H1 (cell line): Measurements from ENCODE around the gene FICD. TPM values are rescaled to one million over a fixed set of nuclear protein-coding genes. Genes with fewer than 3 reads are reported as not detected.
A peak's percentile ranks its signal among the peaks of the same experiment; 100 is the strongest.

Experiments used
- CTCF ChIA-PET: fragments of 300-600 bp; sonication (Branson Sonifier 250); formaldehyde crosslinking; loops from one replicate; lab custom pipeline; 2021; ENCODE audit not compliant: partially characterized antibody; lab: Charles Lee
- POLR2A ChIA-PET: fragments of 300-600 bp; sonication (Branson Sonifier 250); formaldehyde crosslinking; loops from one replicate; lab custom pipeline; 2021; ENCODE audit warnings: inconsistent platforms; ENCODE audit not compliant: partially characterized antibody; lab: Charles Lee
- DNase-seq, 2 experiments: peaks; one replicate each; pipeline versions ENCODE4 v3.0.0 to v3.0.0-alpha.2; 2010 to 2022; ENCODE audit warnings: low spot score in 2 of 2, low read depth in 1 of 2, mixed read lengths in 1 of 2
- FAIRE-seq: peaks from 2 replicates; lab custom pipeline; 2011; peaks lifted over from hg19 to GRCh38; lab: Jason Lieb, UNC
- H2AFZ ChIP-seq: 2 replicates; pipeline ENCODE4 v1.8.1; 2012; ENCODE audit warnings: low read length, inconsistent platforms
- H2AK5ac ChIP-seq: 2 replicates; pipeline ENCODE4 v1.6.1; 2013; ENCODE audit warnings: low read depth, low read length
- H2BK120ac ChIP-seq: replicated peaks from 2 replicates; pipeline ENCODE3; 2013; ENCODE audit warnings: low read depth, low read length, inconsistent platforms
- H2BK12ac ChIP-seq: 2 replicates; pipeline ENCODE4 v1.6.1; 2013; ENCODE audit warnings: low read depth, low read length
- H2BK15ac ChIP-seq: 2 replicates; pipeline ENCODE4 v1.6.1; 2013; ENCODE audit warnings: low read length
- H2BK20ac ChIP-seq: 2 replicates; pipeline ENCODE4 v1.6.1; 2013; ENCODE audit warnings: low read length
- H2BK5ac ChIP-seq: 2 replicates; pipeline ENCODE4 v1.6.1; 2013; ENCODE audit warnings: low read depth, low read length
- H3K14ac ChIP-seq: 2 replicates; pipeline ENCODE4 v1.6.1; 2013; ENCODE audit warnings: inconsistent platforms; ENCODE audit not compliant: insufficient read length
- H3K18ac ChIP-seq: 2 replicates; pipeline ENCODE4 v1.6.1; 2013; ENCODE audit warnings: low read length; ENCODE audit errors: extremely low read depth
- H3K23ac ChIP-seq: 2 replicates; pipeline ENCODE4 v1.6.1; 2013; ENCODE audit warnings: inconsistent platforms; ENCODE audit not compliant: insufficient read length
- H3K23me2 ChIP-seq: 2 replicates; pipeline ENCODE4 v1.6.1; 2013; ENCODE audit warnings: low read depth, low read length
- H3K27ac ChIP-seq: 2 replicates; pipeline ENCODE4 v1.6.1; 2011; ENCODE audit warnings: low read depth, low read length, inconsistent platforms
- H3K27me3 ChIP-seq, 4 experiments: replicated peaks in 1 of 4; 1 replicate in 1 of 4; 2 replicates in 3 of 4; pipeline versions ENCODE4 v1.6.1 to v1.8.1; 2011 to 2013; ENCODE audit warnings: low read length in 3 of 4, mild to moderate bottlenecking in 3 of 4, inconsistent platforms in 2 of 4, mixed read lengths in 2 of 4, moderate library complexity in 1 of 4; ENCODE audit not compliant: control insufficient read depth in 3 of 4, insufficient read depth in 3 of 4; ENCODE audit errors: extremely low read depth in 1 of 4
- H3K36me3 ChIP-seq, 4 experiments: 2 replicates each; pipeline versions ENCODE4 v1.6.1 to v1.8.1; 2011 to 2013; ENCODE audit warnings: mild to moderate bottlenecking in 4 of 4, low read length in 3 of 4, moderate library complexity in 2 of 4, control low read depth in 1 of 4, inconsistent platforms in 1 of 4; ENCODE audit not compliant: insufficient read depth in 4 of 4, control insufficient read depth in 2 of 4
- H3K4ac ChIP-seq: replicated peaks from 2 replicates; pipeline ENCODE3; 2013; ENCODE audit warnings: low read length, low read depth, mixed read lengths, inconsistent platforms; ENCODE audit not compliant: insufficient read length
- H3K4me1 ChIP-seq, 4 experiments: replicated peaks in 1 of 4; 1 replicate in 1 of 4; 2 replicates in 3 of 4; pipeline versions ENCODE4 v1.6.1 to v1.8.1; 2011 to 2013; ENCODE audit warnings: low read length in 3 of 4, inconsistent platforms in 2 of 4, mixed read lengths in 1 of 4; ENCODE audit not compliant: insufficient read depth in 4 of 4, control insufficient read depth in 3 of 4
- H3K4me2 ChIP-seq, 2 experiments: 2 replicates each; pipeline versions ENCODE4 v1.6.1 to v1.8.1; 2011 to 2013; ENCODE audit warnings: low read depth in 2 of 2, low read length in 2 of 2, control low read depth in 1 of 2, inconsistent platforms in 1 of 2, mild to moderate bottlenecking in 1 of 2; ENCODE audit not compliant: insufficient read depth in 1 of 2
- H3K4me3 ChIP-seq, 4 experiments: fragments of 200-600, 300-600 bp in 1 of 4; sonication (generic), shearing (Covaris generic), sonication (Bioruptor Twin) in 1 of 4; 2 replicates each; pipeline versions ENCODE4 v1.5.1 to v1.8.1; 2011 to 2016; ENCODE audit warnings: low read length in 4 of 4, low read depth in 3 of 4, control low read depth in 2 of 4, inconsistent platforms in 2 of 4, mild to moderate bottlenecking in 2 of 4, mixed read lengths in 1 of 4, moderate library complexity in 1 of 4; ENCODE audit not compliant: insufficient read depth in 2 of 4; ENCODE audit errors: extremely low read depth in 1 of 4
- H3K56ac ChIP-seq: replicated peaks from 2 replicates; pipeline ENCODE3; 2013; ENCODE audit warnings: low read depth, mild to moderate bottlenecking, mixed read lengths, low read length, inconsistent platforms; ENCODE audit not compliant: insufficient read length
- H3K79me1 ChIP-seq: 2 replicates; pipeline ENCODE4 v1.6.1; 2013; ENCODE audit warnings: low read depth, low read length, control low read depth
- H3K79me2 ChIP-seq, 2 experiments: 2 replicates each; pipeline versions ENCODE4 v1.6.1 to v1.8.1; 2012 to 2013; ENCODE audit warnings: low read length in 2 of 2, mild to moderate bottlenecking in 2 of 2, inconsistent platforms in 1 of 2; ENCODE audit not compliant: insufficient read depth in 2 of 2, control insufficient read depth in 1 of 2
- H3K9ac ChIP-seq, 4 experiments: replicated peaks in 1 of 4; 1 replicate in 1 of 4; 2 replicates in 3 of 4; pipeline versions ENCODE4 v1.6.1 to v1.8.1; 2011 to 2013; ENCODE audit warnings: low read depth in 3 of 4, low read length in 3 of 4, control low read depth in 2 of 4, mild to moderate bottlenecking in 2 of 4, moderate library complexity in 2 of 4, inconsistent platforms in 1 of 4; ENCODE audit errors: extremely low read depth in 1 of 4
- H3K9me3 ChIP-seq, 2 experiments: 2 replicates each; pipeline versions ENCODE4 v1.6.1 to v1.8.1; 2012 to 2013; ENCODE audit warnings: mild to moderate bottlenecking in 2 of 2, moderate library complexity in 2 of 2, control low read depth in 1 of 2, inconsistent platforms in 1 of 2, low read depth in 1 of 2, low read length in 1 of 2, mixed read lengths in 1 of 2; ENCODE audit not compliant: insufficient read depth in 2 of 2
- H4K20me1 ChIP-seq, 2 experiments: replicated peaks in 1 of 2; 2 replicates each; pipeline versions ENCODE3 to v1.8.1; 2011 to 2013; ENCODE audit warnings: inconsistent platforms in 2 of 2, low read length in 2 of 2, mild to moderate bottlenecking in 1 of 2; ENCODE audit not compliant: insufficient read depth in 2 of 2, control insufficient read depth in 1 of 2
- H4K5ac ChIP-seq: 2 replicates; pipeline ENCODE4 v1.6.1; 2013; ENCODE audit warnings: low read length, low read depth, mixed read lengths, inconsistent platforms; ENCODE audit not compliant: insufficient read length
- H4K8ac ChIP-seq: 2 replicates; pipeline ENCODE4 v1.8.0; 2013; ENCODE audit warnings: mild to moderate bottlenecking, moderate library complexity, low read length, inconsistent platforms; ENCODE audit not compliant: insufficient read depth; ENCODE audit errors: extremely low read depth
- H4K91ac ChIP-seq: replicated peaks from 2 replicates; pipeline ENCODE3; 2013; ENCODE audit warnings: low read length, mixed read lengths, inconsistent platforms; ENCODE audit not compliant: insufficient read length
- CHD1 ChIP-seq: IDR thresholded peaks from 2 replicates; pipeline ENCODE4 v1.6.1; 2012; ENCODE audit warnings: low read depth, low read length, improper control_type of control experiment
- CTBP2 ChIP-seq: IDR thresholded peaks from 2 replicates; pipeline ENCODE4 v1.7.0; 2011; ENCODE audit warnings: borderline replicate concordance, mild to moderate bottlenecking, moderate library complexity, mixed read lengths, low read length; ENCODE audit not compliant: insufficient read depth, insufficient read length
- EGR1 ChIP-seq: IDR thresholded peaks from 2 replicates; pipeline ENCODE4 v1.6.1; 2011; ENCODE audit warnings: low read depth, low read length, borderline replicate concordance
- KDM1A ChIP-seq: fragments of 200-600, 300-600 bp; sonication (generic); IDR thresholded peaks from 2 replicates; pipeline ENCODE4 v1.7.1; 2016; ENCODE audit warnings: mild to moderate bottlenecking, low read length, borderline replicate concordance
- RFX5 ChIP-seq: IDR thresholded peaks from 2 replicates; pipeline ENCODE4 v1.6.1; 2011; ENCODE audit warnings: low read depth, low read length, improper control_type of control experiment, borderline replicate concordance
- SUZ12 ChIP-seq: fragments of 200-600 bp; sonication (generic); IDR thresholded peaks from 2 replicates; pipeline ENCODE4 v1.6.1; 2012; ENCODE audit warnings: mild to moderate bottlenecking, inconsistent platforms, low read length, moderate library complexity, mixed read lengths
- WGBS, 2 experiments: shearing (Covaris generic) in 1 of 2; methylation state at CpG; one replicate each; pipeline versions ENCODE4 v1.1.6 to v1.1.7; 2013 to 2015; ENCODE audit warnings: low lambda C conversion rate in 2 of 2, mixed read lengths in 2 of 2, inconsistent platforms in 1 of 2, low coverage in 1 of 2, missing lambda C conversion rate in 1 of 2; ENCODE audit not compliant: insufficient replicate concordance in 2 of 2, insufficient coverage in 1 of 2, insufficient read length in 1 of 2; ENCODE audit errors: extremely low coverage in 1 of 2, missing lambda C conversion rate in 1 of 2; 5-methylcytosine and 5-hydroxymethylcytosine counted together
- polyA plus RNA-seq, 7 experiments: library from polyadenylated mRNA; depleted of rRNA in 3 of 7; stranded (reverse) in 5 of 7; unstranded in 2 of 7; fragments of >200 nt in 5 of 7; fragments of 200-250 nt in 2 of 7; gene quantifications; 1 replicate in 5 of 7; 2 replicates in 1 of 7; 4 replicates in 1 of 7; pipeline versions ENCODE4 v1.2.1 to v1.2.3, GENCODE V29; 2011 to 2013; ENCODE audit warnings: missing spikeins in 2 of 7, mixed read lengths in 2 of 7
- total RNA-seq: library from RNA; stranded (reverse); fragmentation: NEBNext Ultra II Directional; extraction: Animal tissue kit (Norgen Biotek cat#: 25700); gene quantifications from 2 replicates; pipeline ENCODE4 v1.2.1, GENCODE V29; 2021
- TF ChIP-seq, protein P1 (sequence below): IDR thresholded peaks from 2 replicates; pipeline ENCODE4 v1.6.1; 2011; ENCODE audit warnings: low read depth, mild to moderate bottlenecking, low read length; ENCODE audit not compliant: insufficient read depth
- TF ChIP-seq, protein P2 (sequence below): IDR thresholded peaks from 2 replicates; pipeline ENCODE4 v1.6.1; 2012; ENCODE audit warnings: inconsistent platforms

The FICD gene
- total and polyA plus RNA-seq, 2 of the 8 experiments (the other 6 are each of a cell fraction or from before 2014, with no cell fraction given) = 2.2 to 6.0 TPM

- H2AFZ ChIP-seq = peak within 1 kb of the TSS; percentile 62; the same call in 1 of the 2 replicates
- no peak within 1 kb of the TSS for H2BK20ac ChIP-seq
- peaks cover 6 to 14% of the 10 kb centered on the region in 2 experiments for H4K20me1 ChIP-seq
- no peak within 1 kb of the TSS for H3K14ac ChIP-seq
- peaks cover 24 to 45% (median 33%) of the 10 kb centered on the region in 4 experiments for H3K36me3 ChIP-seq
- peak within 1 kb of the TSS; percentile 68; the same call in 1 of the 2 replicates for H2AK5ac ChIP-seq
- peak within 1 kb of the TSS; percentile 86 for H4K5ac ChIP-seq
- ChIA-PET CTCF (interaction anchor here (0.9 to 24.3 kb wide), 6 partner anchors 25 to 573 kb away, joined by 3 to 523 read pairs (median 4); no protein-coding TSS in a partner anchor), POLR2A (interaction anchor here (0.6 to 4.3 kb wide), 19 partner anchors 14 to 533 kb away, joined by 3 to 40 read pairs (median 4); no protein-coding TSS in a partner anchor)
- H3K9me3 ChIP-seq = no peaks in the 10 kb centered on the region
- H3K4me2 ChIP-seq = peak within 1 kb of the TSS; percentile 99 to 100
- no peak within 1 kb of the TSS for H3K4ac ChIP-seq
- peak within 1 kb of the TSS; percentile 99 for H3K27ac ChIP-seq
- peak within 1 kb of the TSS; percentile 96 for H4K8ac ChIP-seq
- H3K4me1 ChIP-seq = peaks cover 0 to 4% (median 0%) of the 10 kb centered on the region in 4 experiments; a peak in 1 of 7 replicates
- H3K56ac ChIP-seq = peak within 1 kb of the TSS; percentile 62
- WGBS, 2 experiments = 1% methylated on average over 64 of the region's 72 CpGs; no CpG with 5 or more reads in 1 of the 2 experiments
- H2BK15ac ChIP-seq = 0 out of 2 replicates have a peak within 1 kb of the TSS, but pooled peaks have one; percentile 62
- H3K4me3 ChIP-seq = peak within 1 kb of the TSS; percentile 84 to 100 (median 94)
- no peaks in the 10 kb centered on the region for H3K27me3 ChIP-seq
- peak within 1 kb of the TSS; percentile 94 for H2BK5ac ChIP-seq
- DNase-seq (peak; percentile 96 to 100), FAIRE-seq (no peak)
- H3K23me2 ChIP-seq = peaks cover 20% of the 10 kb centered on the region
- no peaks in the 10 kb centered on the region; the same call in 1 of the 2 replicates for H3K79me1 ChIP-seq
- H2BK12ac ChIP-seq = peak within 1 kb of the TSS; percentile 78
- H3K79me2 ChIP-seq = peaks cover 32 to 47% of the 10 kb centered on the region in 2 experiments
- no peak within 1 kb of the TSS for H3K23ac ChIP-seq
- H4K91ac ChIP-seq = peak within 1 kb of the TSS; percentile 86
- H2BK120ac ChIP-seq = no peak within 1 kb of the TSS
- peak within 1 kb of the TSS; percentile 78 for H3K18ac ChIP-seq
- H3K9ac ChIP-seq = peak within 1 kb of the TSS; percentile 92 to 100 (median 100)
- TF ChIP-seq RFX5 (no peak), EGR1 (no peak), SUZ12 (no peak), KDM1A (no peak), CHD1 (no peak), CTBP2 (no peak)
- TF ChIP-seq, protein P1, sequence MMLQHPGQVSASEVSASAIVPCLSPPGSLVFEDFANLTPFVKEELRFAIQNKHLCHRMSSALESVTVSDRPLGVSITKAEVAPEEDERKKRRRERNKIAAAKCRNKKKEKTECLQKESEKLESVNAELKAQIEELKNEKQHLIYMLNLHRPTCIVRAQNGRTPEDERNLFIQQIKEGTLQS = peak; percentile 71
- TF ChIP-seq, protein P2, sequence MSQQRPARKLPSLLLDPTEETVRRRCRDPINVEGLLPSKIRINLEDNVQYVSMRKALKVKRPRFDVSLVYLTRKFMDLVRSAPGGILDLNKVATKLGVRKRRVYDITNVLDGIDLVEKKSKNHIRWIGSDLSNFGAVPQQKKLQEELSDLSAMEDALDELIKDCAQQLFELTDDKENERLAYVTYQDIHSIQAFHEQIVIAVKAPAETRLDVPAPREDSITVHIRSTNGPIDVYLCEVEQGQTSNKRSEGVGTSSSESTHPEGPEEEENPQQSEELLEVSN = 0 out of 2 replicates have a peak, but pooled peaks have one; percentile 33
Measured at GRCh38 chr12:108562348-108563135, 47.5 kb downstream of the FICD start, which contains the start of gene ISCU. ISCU (plus strand) TSS chr12:108562596; CDS start chr12:108562623, 27 bp downstream.
